SH-SY5Y (cell line): ENCODE results near the gene MYH9.

Experiments
- GATA2 ChIP-seq: IDR thresholded peaks from 2 replicates; pipeline ENCODE4 v1.6.1; 2011; ENCODE audit warnings: mild to moderate bottlenecking, low read depth, low read length
- GATA3 ChIP-seq: IDR thresholded peaks from 2 replicates; pipeline ENCODE4 v1.6.1; 2011; ENCODE audit warnings: low read depth, mild to moderate bottlenecking, low read length, moderate library complexity

GRCh38 chr22:36371920-36372319 lies 15.8 kb downstream of the MYH9 start:
- TF ChIP-seq GATA2 (no peak), GATA3 (no peak)
